Measurements from ENCODE around the gene FAM20C. TPM values are rescaled to one million over a fixed set of nuclear protein-coding genes. Genes with fewer than 3 reads are reported as not detected.

Gene FAM20C
- total and polyA plus RNA-seq, 3 experiments from 2014 or later: 3.2 to 3.6 TPM; not detected in 1

DNA sequence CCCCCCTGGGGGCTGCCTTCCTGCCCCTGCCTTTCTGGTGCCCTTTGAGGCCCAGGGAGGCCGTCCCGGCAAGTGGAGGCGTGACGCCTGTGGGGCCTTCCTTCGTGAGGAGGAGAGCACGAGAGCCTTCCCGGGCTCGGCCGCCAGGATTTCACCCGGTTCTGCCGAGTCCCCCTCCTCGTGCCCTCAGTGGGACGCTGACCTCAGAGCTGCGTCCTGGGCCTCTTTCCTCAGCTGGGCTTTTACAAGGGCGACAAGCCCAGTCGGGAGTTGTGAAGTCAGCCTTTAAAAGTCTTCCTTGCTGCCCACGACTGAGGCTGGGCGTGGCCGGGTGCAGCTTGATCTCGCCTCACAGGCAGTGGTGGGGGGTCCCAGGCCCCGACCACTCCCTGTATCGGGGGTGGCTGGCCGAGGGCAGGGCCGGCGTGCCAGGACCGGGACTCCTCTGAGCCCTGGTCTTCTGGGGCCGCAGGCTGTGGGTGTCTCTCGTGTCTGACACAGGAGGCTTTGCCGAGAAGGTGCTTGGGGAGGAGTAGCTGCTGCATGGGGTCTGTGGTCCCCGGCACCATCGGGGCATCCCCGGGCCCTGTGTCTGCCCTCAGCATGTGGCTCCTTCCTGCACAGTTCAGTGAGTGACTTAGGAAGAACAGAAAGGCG is 41.8 kb downstream of the FAM20C start:
- no peaks in the 10 kb centered on the region for H3K36me3 Mint-ChIP-seq
- H3K27ac Mint-ChIP-seq: no peak overlapping the region
- H3K4me1 Mint-ChIP-seq: no peaks in the 10 kb centered on the region

DNA sequence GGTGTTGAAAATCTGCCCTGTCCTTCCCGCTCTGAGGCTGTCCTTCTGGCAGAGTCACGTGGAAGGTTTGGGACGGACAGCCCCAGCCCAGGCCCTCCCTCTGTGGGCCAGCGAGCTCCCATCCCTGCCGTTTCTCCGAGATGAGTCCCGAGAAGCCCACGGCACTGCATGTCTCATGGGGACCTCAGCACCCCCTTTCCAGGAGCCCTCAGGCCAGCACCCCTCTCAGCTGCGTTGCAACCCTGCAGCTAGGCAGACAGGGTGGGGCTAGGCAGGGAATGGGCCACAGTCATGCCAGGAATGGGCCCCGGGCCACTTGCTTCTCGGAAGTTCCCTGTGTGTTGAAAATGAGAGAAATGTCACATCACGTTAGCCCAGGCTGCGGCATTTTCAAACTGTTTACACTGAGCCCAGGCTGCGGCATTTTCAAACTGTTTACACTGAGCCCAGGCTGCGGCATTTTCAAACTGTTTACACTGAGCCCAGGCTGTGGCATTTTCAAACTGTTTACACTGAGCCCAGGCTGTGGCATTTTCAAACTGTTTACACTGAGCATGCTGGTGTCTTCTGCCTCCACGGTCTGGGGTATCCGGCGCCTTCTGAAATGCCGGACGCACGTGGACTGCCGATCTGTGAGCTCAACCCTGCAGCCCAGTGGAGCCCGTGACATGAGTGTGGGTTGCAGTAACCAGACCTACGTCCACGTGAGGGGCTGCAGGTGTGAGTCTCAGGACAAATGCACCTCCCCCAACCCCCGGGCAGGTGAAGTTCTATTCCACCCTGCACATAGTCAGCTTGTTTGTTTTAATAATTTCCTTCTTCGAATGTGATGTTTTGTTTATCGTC is 42.6 kb downstream of the FAM20C start:
- Mint-ChIP-seq H3K4me3 (no peak overlapping the region), H3K4me1 (no peaks in the 10 kb centered on the region), H3K36me3 (no peaks in the 10 kb centered on the region), H3K9me3 (no peaks in the 10 kb centered on the region), H3K27me3 (peaks cover 0 to 5% of the 10 kb centered on the region in 2 donors), H3K27ac (no peak overlapping the region)
- Histone ChIP-seq H3K27ac (ENCODE audit: low read depth, low read length) (no peak overlapping the region), H3K36me3 (ENCODE audit: insufficient read depth, low read length) (no peaks in the 10 kb centered on the region), H3K4me1 (ENCODE audit: insufficient read depth, low read length) (no peaks in the 10 kb centered on the region), H3K27me3 (ENCODE audit: insufficient read depth, low read length, poor library complexity, severe bottlenecking) (no peaks in the 10 kb centered on the region), H3K4me3 (ENCODE audit: low read length) (no peak overlapping the region), H3K9me3 (ENCODE audit: low read length) (no peaks in the 10 kb centered on the region)
- DNase-seq: no peak
- ChIA-PET POLR2A (no interaction called here), CTCF (interaction anchor here (1.1 kb wide), 1 partner anchor 38 kb away, joined by 3 read pairs; no protein-coding TSS in a partner anchor)

More for the DNA sequence above, 41.8 kb downstream of the FAM20C start:
- no peaks in the 10 kb centered on the region for H3K36me3 ChIP-seq (ENCODE audit: insufficient read depth, low read length)
- H3K27me3 Mint-ChIP-seq: peaks cover 2 to 9% of the 10 kb centered on the region in 2 donors
- no peak overlapping the region for H3K4me3 ChIP-seq (ENCODE audit: low read length)
- H3K27ac ChIP-seq (ENCODE audit: low read depth, low read length): no peak overlapping the region
- H3K4me3 Mint-ChIP-seq: no peak overlapping the region
- ChIA-PET POLR2A (no interaction called here), CTCF (interaction anchor here (1.1 kb wide), 1 partner anchor 38 kb away, joined by 3 read pairs; no protein-coding TSS in a partner anchor)
- H3K27me3 ChIP-seq (ENCODE audit: insufficient read depth, low read length, poor library complexity, severe bottlenecking): no peaks in the 10 kb centered on the region
- no peaks in the 10 kb centered on the region for H3K9me3 ChIP-seq (ENCODE audit: low read length)
- H3K4me1 ChIP-seq (ENCODE audit: insufficient read depth, low read length): no peaks in the 10 kb centered on the region
- H3K9me3 Mint-ChIP-seq: no peaks in the 10 kb centered on the region
- no peak for DNase-seq

DNA sequence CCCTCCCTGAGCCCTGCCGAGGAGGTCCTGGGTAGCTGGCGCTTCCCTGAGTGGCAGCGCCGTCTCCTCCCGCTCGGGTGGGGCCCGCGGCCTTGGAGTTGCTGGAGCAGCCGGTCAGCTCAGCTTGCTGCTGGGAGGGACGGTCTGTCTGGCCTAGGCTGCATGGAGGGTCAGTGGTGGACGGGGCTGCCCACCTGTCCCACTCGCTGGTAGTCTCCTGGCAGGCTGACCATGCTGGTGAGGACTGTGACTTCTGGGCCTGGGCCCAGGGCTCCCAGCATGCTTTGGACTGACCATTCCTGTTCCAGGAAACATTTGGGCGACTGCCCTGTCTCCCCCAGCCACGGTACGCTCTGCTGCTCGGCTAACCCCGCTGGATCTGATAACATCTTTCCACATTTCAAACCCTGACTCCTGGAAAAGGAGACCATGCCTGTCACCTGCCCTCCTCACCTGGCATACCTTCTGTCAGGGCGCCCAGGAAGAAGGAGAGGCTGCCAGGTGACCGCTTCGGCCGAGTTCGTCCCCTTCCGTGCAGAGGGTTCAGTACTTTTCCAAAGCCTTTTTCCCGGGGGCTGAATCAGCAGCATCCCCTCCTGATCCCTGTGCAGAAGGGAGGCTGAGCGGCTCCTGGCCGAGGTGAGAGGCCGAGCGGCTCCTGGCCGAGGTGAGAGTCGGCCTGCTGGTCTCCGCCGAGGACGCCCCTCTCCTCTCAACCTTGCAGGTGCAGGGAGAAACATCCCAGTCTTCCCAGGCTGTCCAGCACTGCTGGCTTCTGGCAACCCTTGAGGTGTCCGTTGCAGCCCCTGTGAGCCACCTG is 43.4 kb downstream of the FAM20C start:
- Mint-ChIP-seq H3K36me3 (no peaks in the 10 kb centered on the region), H3K9me3 (no peaks in the 10 kb centered on the region), H3K27me3 (peaks cover 0 to 1% of the 10 kb centered on the region in 2 donors), H3K4me1 (no peaks in the 10 kb centered on the region), H3K27ac (no peak overlapping the region), H3K4me3 (no peak overlapping the region)
- Histone ChIP-seq H3K36me3 (ENCODE audit: insufficient read depth, low read length) (no peaks in the 10 kb centered on the region), H3K27ac (ENCODE audit: low read depth, low read length) (no peak overlapping the region), H3K4me3 (ENCODE audit: low read length) (no peak overlapping the region), H3K9me3 (ENCODE audit: low read length) (no peaks in the 10 kb centered on the region), H3K27me3 (ENCODE audit: insufficient read depth, low read length, poor library complexity, severe bottlenecking) (no peaks in the 10 kb centered on the region), H3K4me1 (ENCODE audit: insufficient read depth, low read length) (no peaks in the 10 kb centered on the region)
- DNase-seq: no peak
- ChIA-PET CTCF (no interaction called here), POLR2A (no interaction called here)

DNA sequence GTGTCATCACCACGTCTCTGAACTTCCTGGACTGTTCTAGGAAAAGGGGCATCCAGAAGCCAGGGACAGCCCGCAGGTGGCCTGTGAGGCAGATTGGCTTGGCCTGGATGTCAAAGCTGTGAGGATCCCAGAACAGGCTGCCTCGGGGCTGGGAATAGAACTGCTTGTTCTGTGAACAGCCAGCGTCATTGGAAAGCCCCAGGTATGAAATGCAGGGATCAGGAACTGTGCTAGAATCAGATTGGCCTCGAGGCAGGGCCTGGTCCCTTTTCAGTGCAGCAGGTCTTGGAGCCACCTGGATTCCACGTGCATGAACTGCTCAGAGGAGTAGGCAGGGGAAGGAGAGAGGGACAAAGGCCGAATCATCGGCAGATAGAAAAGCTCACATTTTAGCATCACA is 44.6 kb downstream of the FAM20C start:
- no peaks in the 10 kb centered on the region for H3K4me1 Mint-ChIP-seq

DNA sequence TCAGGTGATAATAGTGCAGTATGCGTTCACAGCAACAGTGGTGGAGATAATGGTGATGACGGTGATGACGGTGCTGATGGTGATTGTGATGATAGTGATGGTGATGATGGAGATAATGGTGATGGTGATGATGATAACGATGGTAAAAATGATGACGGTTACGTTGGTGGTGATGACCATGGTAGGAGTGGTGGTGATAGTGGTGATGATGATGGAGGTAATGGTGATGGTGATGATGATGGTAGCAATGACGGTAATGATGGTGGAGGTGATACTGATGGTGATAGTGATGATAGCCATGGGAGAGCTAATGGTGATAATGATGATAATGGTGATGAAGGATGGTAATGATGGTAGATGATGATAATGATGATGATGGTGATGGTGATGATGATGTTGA is 45.0 kb downstream of the FAM20C start:
- H3K27ac Mint-ChIP-seq: no peak overlapping the region
- Histone ChIP-seq H3K27me3 (ENCODE audit: insufficient read depth, low read length, poor library complexity, severe bottlenecking) (no peaks in the 10 kb centered on the region), H3K4me1 (ENCODE audit: insufficient read depth, low read length) (no peaks in the 10 kb centered on the region), H3K4me3 (ENCODE audit: low read length) (no peak overlapping the region), H3K36me3 (ENCODE audit: insufficient read depth, low read length) (no peaks in the 10 kb centered on the region), H3K9me3 (ENCODE audit: low read length) (no peaks in the 10 kb centered on the region), H3K27ac (ENCODE audit: low read depth, low read length) (no peak overlapping the region)
- H3K36me3 Mint-ChIP-seq: no peaks in the 10 kb centered on the region
- POLR2A ChIA-PET: no interaction called here
- DNase-seq: no peak
- no peaks in the 10 kb centered on the region for H3K27me3 Mint-ChIP-seq
- CTCF ChIA-PET: no interaction called here
- no peak overlapping the region for H3K4me3 Mint-ChIP-seq
- no peaks in the 10 kb centered on the region for H3K9me3 Mint-ChIP-seq
- H3K4me1 Mint-ChIP-seq: no peaks in the 10 kb centered on the region

More for the DNA sequence above, 44.6 kb downstream of the FAM20C start:
- H3K36me3 ChIP-seq (ENCODE audit: insufficient read depth, low read length): no peaks in the 10 kb centered on the region
- Mint-ChIP-seq H3K36me3 (no peaks in the 10 kb centered on the region), H3K27me3 (no peaks in the 10 kb centered on the region), H3K9me3 (no peaks in the 10 kb centered on the region), H3K4me3 (no peak overlapping the region), H3K27ac (no peak overlapping the region)
- ChIA-PET POLR2A (no interaction called here), CTCF (no interaction called here)
- DNase-seq: no peak
- no peak overlapping the region for H3K27ac ChIP-seq (ENCODE audit: low read depth, low read length)
- no peaks in the 10 kb centered on the region for H3K9me3 ChIP-seq (ENCODE audit: low read length)
- H3K4me3 ChIP-seq (ENCODE audit: low read length): no peak overlapping the region
- H3K4me1 ChIP-seq (ENCODE audit: insufficient read depth, low read length): no peaks in the 10 kb centered on the region
- no peaks in the 10 kb centered on the region for H3K27me3 ChIP-seq (ENCODE audit: insufficient read depth, low read length, poor library complexity, severe bottlenecking)

DNA sequence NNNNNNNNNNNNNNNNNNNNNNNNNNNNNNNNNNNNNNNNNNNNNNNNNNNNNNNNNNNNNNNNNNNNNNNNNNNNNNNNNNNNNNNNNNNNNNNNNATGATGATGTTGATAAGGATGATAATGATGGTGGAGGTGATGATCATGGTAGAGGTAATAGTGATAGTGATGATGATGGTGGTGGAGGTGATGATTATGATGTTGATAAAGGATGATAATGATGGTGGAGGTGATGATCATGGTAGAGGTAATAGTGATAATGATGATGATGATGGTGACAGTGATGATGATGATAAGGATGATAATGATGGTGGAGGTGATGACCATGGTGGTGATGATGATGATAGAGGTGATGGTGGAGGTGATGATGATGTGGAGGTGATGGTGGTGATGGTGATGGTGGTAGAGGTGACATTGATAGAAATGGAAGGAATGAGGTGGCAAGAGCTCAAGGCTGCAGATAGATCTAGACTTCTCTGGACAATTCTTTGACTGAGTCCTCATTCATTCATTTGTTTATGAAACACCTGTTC is 47.8 kb downstream of the FAM20C start:
- H3K4me1 Mint-ChIP-seq: no peaks in the 10 kb centered on the region
- Histone ChIP-seq H3K9me3 (ENCODE audit: low read length) (no peaks in the 10 kb centered on the region), H3K4me3 (ENCODE audit: low read length) (no peak overlapping the region), H3K4me1 (ENCODE audit: insufficient read depth, low read length) (no peaks in the 10 kb centered on the region), H3K27me3 (ENCODE audit: insufficient read depth, low read length, poor library complexity, severe bottlenecking) (no peaks in the 10 kb centered on the region), H3K36me3 (ENCODE audit: insufficient read depth, low read length) (no peaks in the 10 kb centered on the region), H3K27ac (ENCODE audit: low read depth, low read length) (no peak overlapping the region)
- H3K4me3 Mint-ChIP-seq: no peak overlapping the region
- ChIA-PET POLR2A (no interaction called here), CTCF (no interaction called here)
- no peaks in the 10 kb centered on the region for H3K27me3 Mint-ChIP-seq
- DNase-seq: no peak
- no peaks in the 10 kb centered on the region for H3K9me3 Mint-ChIP-seq
- H3K27ac Mint-ChIP-seq: no peak overlapping the region
- no peaks in the 10 kb centered on the region for H3K36me3 Mint-ChIP-seq

DNA sequence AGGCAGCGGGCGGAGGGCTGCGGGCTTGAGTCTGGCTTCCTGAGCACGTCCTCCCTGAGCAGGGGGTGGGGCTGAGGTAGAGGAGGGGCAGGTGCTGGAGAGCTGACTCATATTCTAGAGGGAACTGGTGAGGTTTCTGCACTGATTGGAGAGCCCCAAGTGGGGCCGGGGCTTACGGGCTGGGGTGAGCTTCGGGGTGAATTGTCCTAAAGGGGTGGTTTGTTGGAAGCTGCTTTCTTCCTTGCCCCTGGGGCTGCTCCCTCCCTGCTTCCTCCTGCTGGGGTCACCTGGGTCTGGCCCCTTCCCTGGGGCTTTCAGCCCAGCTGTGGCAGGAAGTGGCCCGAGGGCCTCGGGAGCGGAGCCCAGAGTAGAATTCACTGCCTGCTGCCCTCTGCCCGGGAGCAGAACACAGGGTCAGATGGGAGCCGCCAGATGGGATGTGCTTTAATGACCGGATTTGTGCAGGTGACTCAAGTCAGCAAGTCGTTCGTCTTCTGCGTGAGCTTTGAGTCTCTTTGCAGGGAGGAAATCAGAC is 48.6 kb downstream of the FAM20C start:
- no peaks in the 10 kb centered on the region for H3K9me3 Mint-ChIP-seq
- no peak overlapping the region for H3K27ac Mint-ChIP-seq
- DNase-seq: no peak
- no peak overlapping the region for H3K4me3 ChIP-seq (ENCODE audit: low read length)
- H3K4me1 Mint-ChIP-seq: no peaks in the 10 kb centered on the region
- ChIA-PET CTCF (no interaction called here), POLR2A (no interaction called here)
- H3K27ac ChIP-seq (ENCODE audit: low read depth, low read length): no peak overlapping the region
- no peaks in the 10 kb centered on the region for H3K9me3 ChIP-seq (ENCODE audit: low read length)
- no peaks in the 10 kb centered on the region for H3K27me3 ChIP-seq (ENCODE audit: insufficient read depth, low read length, poor library complexity, severe bottlenecking)
- no peak overlapping the region for H3K4me3 Mint-ChIP-seq
- H3K36me3 ChIP-seq (ENCODE audit: insufficient read depth, low read length): no peaks in the 10 kb centered on the region
- H3K27me3 Mint-ChIP-seq: no peaks in the 10 kb centered on the region
- H3K4me1 ChIP-seq (ENCODE audit: insufficient read depth, low read length): no peaks in the 10 kb centered on the region
- no peaks in the 10 kb centered on the region for H3K36me3 Mint-ChIP-seq
